GM12801 (cell line): ENCODE data around the gene COL5A1.

Source experiments
- TF ChIP-seq, protein P1 (sequence below): IDR thresholded peaks from one replicate; pipeline ENCODE4 v1.5.1; 2011; ENCODE audit warnings: control low read depth; ENCODE audit not compliant: insufficient read length; ENCODE audit errors: extremely low read depth

COL5A1 gene

DNA sequence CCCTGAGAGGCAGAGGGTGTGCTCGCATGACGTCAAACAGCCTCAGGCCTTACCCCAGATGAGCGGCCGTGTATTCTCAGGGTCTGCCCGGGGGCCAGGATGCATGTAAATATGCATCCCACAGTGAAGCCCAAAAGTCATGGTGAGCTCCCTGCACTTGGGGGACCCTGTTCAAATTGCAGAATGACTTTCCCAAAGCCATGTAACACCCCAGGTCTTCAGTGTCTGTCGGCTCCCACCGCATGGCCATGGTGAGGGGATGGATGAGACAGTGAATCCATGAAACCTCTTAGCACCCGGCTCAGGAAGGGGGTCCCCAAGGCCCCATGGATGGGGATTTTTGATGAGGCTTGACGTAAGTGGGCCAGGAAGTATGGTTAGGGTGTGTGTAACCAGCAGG lies 9.3 kb upstream of the COL5A1 start:
- TF ChIP-seq, protein P1, sequence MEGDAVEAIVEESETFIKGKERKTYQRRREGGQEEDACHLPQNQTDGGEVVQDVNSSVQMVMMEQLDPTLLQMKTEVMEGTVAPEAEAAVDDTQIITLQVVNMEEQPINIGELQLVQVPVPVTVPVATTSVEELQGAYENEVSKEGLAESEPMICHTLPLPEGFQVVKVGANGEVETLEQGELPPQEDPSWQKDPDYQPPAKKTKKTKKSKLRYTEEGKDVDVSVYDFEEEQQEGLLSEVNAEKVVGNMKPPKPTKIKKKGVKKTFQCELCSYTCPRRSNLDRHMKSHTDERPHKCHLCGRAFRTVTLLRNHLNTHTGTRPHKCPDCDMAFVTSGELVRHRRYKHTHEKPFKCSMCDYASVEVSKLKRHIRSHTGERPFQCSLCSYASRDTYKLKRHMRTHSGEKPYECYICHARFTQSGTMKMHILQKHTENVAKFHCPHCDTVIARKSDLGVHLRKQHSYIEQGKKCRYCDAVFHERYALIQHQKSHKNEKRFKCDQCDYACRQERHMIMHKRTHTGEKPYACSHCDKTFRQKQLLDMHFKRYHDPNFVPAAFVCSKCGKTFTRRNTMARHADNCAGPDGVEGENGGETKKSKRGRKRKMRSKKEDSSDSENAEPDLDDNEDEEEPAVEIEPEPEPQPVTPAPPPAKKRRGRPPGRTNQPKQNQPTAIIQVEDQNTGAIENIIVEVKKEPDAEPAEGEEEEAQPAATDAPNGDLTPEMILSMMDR = no peak

DNA sequence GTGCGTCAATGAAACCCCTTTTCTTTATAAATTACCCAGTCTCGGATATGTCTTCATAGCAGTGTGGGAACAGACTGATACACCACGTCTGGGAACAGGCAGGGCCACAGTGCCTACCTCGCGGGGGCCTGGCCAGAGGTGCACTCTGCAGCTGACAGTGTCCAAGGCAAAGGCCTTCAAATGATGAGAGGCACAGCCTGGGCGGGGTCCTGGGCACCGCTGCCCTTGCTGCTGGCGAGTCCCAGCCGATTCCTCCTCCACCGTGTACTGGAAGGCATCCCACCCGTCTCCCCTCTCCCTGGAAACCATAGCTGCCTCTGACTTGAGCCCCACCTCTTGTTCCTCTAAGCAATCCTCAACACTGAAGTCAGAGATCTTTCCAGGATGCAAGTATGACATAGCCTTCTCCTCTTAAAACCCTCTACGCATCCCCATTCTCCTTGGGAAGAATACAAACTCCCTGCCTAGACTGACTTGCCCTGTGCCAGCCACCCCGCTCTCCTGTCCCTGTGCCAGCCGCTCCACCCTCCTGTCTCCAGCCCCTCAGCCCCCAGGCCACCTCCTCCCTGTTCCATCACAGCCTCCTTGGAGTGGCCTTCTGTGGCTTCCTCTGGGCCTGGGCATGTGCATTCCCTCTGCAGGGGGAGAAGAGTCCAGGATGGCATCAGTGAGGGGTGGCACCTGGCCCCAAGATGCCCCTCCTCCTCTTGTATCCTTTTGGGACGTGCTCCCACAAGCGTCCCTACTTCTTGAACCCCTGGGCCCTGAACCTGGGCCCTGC lies 8.1 kb upstream of the COL5A1 start:
- TF ChIP-seq, protein P1 = no peak

DNA sequence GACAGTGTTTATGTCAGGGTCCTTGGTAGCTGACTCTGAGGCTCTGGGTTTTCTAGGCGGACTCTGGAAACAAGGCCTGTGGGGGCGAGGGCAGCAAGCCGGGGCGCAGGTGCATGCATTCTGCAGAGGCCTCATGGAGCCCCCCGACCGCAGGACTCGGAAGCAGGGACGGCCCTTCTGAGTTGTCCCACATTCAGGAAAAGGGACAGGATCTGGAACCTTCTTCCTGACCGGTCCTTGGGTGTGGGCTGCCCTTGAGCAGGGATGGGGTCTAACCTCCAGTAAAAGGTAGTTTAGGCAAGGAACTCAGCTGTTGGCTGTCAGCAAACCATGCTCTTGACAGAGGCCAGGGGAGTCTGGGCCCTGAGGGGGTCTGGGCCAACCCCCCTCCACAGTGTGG lies 7.4 kb upstream of the COL5A1 start:
- TF ChIP-seq, protein P1 = no peak

DNA sequence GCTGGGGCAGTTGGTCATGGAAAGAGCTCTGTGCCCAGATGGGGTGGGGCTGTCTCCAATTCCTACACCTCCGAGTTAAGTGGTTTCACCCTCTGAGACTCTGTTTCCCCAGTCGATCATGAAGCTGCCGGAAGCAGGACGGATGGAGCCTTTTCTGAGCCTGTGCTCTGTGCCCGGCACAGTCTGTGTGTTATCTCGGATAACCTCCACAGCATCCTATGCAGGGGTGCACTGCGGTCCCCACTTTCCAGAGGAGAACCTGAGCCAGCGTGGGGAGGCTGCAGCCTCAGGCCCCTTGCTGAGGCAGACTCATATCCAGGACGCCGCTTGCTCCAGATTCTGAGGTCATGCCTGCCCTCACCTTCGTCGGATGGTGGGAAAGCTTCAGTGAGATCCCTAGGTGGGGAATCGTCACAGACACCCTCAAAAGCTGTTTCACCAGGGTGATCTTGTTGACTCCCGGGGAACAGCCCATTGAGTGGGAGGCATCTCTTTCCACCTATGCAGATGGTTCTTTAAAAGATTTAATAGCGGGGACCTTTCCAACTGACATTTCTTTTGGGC lies 6.9 kb upstream of the COL5A1 start:
- TF ChIP-seq, protein P1 = no peak

DNA sequence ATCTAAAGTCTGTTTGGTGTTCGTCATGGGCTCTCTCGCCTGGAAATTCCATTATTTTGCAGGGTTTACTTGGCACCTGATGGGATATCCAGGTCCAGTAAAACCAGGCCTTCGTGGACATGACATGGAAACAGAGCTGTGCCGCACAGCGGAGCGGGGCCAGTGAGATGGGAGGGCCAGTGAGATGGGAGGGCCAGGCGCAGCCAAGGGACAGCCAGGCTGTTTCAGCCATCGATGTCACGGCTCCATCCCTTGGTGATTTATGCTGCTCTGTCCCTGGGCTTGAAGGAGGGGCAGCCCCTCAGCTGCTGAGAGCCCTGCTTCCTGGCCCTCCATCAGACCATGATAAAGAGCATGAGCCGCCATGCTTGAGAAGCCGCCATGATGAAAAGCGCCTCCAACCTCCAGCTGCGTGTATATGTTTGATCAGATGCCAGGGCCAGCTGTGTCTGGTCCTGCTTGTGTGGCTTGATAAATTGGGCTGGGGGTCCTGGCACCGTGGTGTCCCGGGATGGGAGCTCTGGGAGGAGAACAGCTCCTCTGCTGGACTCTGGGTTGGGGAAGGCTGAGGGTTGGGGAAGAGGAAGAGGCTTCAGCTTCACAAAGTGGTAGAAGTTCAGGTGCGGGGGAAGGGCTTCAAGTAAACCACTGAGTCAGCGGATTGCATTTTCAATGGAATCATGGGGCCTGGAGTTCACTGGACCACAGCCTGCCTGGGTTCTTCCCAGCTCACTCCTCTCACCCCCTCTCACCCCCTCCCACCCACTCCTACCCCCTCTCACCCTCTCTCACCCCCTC lies 6.1 kb upstream of the COL5A1 start:
- TF ChIP-seq, protein P1 = no peak

DNA sequence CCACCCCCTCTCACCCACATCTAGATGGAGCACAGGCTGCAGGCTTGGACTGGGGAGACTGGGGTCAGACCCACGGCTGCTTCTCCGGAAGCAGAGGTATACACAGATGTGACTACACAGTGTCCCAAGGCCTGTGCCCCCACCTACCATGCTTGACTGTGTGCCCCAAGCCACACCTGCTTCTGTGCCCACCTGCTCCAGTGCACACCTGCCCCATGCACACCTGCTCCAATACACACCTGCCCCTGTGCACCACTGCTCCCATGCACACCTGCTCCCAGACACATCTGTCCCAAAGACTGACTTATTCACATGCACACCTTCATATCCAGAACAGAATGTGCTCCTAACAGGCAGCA lies 5.5 kb upstream of the COL5A1 start:
- TF ChIP-seq, protein P1 = no peak

DNA sequence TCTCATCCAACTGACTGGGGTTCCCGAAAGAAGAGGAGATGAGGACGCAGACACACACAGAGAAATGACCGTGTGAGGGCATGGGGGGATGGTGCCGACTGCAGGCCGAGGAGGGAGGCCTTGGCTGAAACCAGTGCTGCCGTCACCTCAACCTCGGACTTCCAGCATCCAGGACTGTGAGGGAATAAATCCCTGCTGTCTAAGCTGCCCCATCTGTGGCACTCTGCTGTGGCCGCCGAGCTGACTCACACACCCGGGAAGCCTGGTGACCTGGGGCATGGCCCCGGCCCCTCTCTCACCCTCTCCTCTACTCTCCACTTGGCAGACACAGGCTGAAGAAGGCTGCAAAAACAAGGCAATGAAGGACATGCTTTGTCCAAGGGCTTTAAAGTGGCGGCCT lies 4.4 kb upstream of the COL5A1 start:
- TF ChIP-seq, protein P1 = no peak
